LNCAP (cell line): Measurements from ENCODE around the gene C19orf85.

Source experiments
- TF ChIP-seq, protein P1 (sequence below): fragments of 450-650 bp; IDR thresholded peaks from 2 replicates; pipeline ENCODE4 v1.5.1; 2017; ENCODE audit warnings: mild to moderate bottlenecking

Gene C19orf85

DNA sequence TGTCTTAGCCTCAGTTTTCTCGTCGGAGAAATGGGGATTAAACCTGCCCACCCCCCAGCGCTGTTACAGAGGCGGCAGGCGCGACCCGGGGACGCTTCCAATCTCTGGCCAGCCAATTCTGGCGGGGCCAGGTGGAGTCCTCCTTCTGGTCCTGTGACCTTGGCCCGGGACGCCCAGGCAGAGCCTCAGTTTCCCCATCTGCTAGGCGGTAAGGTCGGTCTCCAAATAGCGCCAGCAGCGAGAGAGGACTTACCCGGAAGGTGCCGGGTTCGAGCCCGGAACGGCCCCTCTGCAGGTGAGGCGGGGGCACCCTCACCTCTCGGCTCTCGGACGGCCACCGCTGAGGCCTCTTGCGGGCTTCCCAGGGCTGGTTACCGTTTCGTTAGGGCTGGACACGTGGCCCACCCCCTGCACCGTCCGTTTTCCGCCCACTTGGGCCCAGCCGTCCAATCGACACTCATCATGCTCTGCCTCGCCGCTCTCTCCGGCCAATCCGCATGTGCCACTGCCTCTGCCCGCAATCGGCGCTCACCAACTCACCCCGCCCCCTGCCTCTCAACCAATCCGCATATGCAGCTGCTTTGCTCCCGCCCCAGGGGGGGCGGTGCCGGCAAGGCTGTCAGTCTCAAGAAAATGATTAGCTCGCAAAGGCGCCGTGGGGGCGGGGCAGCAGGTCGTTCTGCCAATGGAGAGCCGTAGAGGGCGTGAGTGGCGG, 3.1 kb downstream of the C19orf85 start, which contains the start of gene ISOC2:
TSS of gene ISOC2 (minus strand) at position 384 of the 715 bp plus-strand sequence. CDS start 5,156 bp downstream, outside the sequence.
- TF ChIP-seq, protein P1, sequence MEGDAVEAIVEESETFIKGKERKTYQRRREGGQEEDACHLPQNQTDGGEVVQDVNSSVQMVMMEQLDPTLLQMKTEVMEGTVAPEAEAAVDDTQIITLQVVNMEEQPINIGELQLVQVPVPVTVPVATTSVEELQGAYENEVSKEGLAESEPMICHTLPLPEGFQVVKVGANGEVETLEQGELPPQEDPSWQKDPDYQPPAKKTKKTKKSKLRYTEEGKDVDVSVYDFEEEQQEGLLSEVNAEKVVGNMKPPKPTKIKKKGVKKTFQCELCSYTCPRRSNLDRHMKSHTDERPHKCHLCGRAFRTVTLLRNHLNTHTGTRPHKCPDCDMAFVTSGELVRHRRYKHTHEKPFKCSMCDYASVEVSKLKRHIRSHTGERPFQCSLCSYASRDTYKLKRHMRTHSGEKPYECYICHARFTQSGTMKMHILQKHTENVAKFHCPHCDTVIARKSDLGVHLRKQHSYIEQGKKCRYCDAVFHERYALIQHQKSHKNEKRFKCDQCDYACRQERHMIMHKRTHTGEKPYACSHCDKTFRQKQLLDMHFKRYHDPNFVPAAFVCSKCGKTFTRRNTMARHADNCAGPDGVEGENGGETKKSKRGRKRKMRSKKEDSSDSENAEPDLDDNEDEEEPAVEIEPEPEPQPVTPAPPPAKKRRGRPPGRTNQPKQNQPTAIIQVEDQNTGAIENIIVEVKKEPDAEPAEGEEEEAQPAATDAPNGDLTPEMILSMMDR: no peak

DNA sequence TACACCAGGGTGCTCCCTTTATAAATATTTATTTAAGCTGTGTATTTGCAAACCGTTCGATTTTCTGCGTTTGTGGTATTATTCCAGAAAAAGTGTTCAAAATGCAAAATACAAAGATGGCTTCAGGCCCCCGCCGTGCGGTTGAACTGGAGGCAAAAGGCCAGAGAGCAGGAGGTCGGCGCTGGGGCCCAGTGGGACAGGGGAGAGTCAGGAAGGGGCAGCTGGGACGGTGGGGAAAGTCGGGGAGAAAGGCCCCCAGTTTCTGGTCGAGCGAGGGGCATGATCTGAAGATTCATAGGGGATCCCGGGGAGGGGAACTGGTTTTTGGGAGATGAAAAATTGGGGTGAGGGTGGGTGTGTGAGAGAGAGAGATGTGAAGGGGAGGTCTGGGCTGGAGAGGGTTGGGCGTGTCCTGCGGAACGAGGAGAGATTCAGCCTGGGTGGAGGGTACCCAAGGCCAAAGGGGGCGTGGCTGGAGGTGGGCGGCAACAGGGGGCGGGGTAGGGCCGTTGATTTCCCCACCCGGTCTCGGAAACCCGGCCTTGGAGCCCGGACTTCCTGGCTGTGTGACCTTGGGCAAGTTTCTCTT, 3.8 kb downstream of the C19orf85 start:
- TF ChIP-seq, protein P1: no peak

DNA sequence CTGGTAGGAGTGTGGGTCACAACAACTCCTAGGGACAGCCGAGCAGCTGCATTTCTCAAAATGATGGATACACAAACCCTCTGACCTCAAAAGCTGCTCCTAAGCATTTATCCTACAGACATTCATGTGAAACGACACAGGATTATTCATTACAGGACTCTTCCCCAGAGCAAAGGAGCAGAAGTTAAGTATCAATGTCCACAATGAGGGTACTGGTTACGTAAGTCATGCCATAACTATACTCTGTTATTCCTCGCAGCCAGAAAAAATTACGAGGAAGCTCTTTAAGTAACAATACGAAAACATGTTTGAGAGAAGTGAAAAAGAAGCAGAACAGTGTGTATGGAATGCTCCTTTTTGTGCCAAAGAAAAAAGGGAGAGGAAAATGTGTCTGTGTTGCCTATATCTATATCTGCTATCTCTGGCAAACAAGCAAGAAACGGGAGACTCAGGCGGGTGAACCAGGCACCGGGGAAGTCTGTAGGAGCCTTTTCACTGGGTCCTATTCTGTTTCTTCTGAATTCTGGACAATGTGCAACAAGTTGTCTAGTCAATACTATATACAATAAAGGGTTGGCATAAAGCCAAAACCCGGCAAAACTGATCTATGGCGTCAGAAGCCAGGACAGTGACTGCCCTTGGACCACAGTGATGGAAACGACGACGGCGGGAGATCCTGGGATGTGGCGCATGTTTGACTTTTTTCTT, 4.4 kb downstream of the C19orf85 start:
- TF ChIP-seq, protein P1: no peak

DNA sequence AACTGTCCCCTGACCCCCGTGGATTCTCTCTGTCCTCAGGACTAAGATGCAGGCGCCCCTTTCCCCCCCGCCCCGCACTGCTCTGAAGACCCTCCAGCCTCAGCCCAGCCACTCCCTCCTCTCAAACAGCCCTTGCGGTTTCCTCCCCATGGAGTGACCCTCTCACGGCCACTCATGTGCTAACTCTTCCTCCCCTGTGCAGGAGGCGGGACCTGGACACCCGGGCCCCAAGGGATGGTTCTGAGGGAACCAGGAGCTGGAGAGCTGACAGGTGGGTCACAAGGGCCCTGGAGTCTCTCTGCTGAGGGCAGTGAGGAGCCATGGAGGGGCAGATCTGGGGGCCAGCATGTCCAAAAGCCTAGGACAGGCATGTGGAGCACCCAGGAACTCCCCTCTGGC, 5.0 kb downstream of the C19orf85 start:
- TF ChIP-seq, protein P1: no peak

DNA sequence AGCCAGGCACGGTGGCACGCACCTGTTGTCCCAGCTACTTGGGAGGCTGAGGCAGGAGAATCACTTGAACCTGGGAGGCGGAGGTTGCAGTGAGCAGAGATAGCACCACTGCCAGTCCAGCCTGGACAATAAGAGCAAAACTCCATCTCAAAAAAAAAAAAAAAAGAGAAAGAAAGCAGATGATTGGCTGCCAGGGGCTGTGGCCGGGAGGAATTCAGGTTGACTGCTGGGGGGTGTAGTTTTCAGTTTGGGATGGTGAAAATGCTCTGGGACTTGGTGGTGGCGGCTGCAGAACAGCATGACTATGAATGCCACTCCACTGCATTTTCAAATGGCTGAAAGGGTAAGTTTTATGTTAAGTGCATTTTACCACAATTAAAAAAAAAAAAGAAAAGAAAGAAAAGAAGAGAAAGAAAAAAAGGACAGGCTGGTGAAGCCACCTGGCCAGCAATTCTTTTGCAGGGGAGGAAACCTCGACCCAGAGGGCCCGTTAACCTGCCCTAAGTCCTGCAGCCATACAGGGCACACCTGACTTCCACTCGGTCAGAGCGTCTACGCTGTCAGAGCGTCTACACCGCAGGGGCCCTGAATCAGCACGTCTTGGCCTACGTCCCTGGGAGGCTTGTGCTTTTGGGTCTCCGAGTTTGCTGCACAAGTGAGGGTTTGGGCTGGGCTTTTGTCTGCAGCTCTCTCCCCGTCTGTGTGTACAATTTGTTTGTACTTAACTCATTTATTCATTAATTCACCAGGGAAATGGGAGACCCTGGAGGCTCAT, 6.7 kb downstream of the C19orf85 start:
- TF ChIP-seq, protein P1: no peak

DNA sequence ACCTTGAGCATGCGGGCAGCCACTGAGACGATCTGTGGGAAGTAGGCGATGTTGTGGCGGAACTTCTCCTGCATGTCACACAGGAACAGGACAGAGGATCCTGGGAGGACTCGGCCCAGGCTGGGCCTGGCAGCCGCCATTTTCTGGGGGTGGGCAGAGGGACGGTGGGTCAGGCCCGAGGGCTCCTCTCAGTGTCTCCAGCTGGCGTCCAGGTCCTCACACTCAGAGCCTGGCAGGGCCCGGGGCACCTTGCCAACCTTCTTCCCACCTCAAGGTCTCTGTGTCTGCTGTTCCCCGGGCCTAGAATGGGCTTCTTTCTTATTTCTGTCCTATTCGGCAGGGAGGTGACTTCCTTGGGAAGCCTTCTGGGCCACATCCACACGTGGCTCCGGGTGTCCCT, 8.2 kb downstream of the C19orf85 start:
- TF ChIP-seq, protein P1: no peak

DNA sequence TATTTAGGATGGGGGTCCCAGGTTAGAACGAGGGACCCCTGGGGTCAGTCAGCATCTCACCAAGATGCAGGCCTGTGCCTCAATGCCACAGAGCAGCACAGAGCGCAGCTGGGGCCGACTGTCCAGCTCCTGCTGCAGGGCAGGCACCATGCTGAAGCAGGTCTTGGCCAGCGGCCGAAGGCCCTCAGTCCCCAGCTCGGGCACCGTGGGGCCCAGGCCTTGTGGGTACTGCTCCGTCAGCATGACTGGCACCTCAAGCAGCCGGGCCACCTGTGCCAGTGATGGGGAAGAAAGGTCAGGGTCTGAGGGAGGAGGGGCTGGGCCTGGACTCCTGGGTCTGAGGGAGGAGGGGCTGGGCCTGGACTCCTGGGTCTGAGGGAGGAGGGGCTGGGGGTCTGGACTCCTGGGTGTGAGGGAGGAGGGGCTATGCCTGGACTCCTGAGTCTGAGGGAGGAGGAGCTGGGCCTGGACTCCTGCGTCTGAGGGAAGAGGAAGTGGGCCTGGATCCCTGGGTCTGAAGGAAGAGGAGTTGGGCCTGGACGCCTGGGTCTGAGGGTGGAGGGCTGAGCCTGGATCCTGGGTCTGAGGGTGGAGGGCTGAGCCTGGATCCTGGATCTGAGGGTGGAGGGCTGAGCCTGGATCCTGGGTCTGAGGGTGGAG, 8.8 kb downstream of the C19orf85 start:
- TF ChIP-seq, protein P1: no peak
